DND-41 (cell line): ENCODE results near the gene KAT2A.

ENCODE experiments used
- EZH2 ChIP-seq: IDR thresholded peaks from 3 replicates; pipeline ENCODE4 v1.6.1; 2012; ENCODE audit warnings: borderline replicate concordance, low read depth, mild to moderate bottlenecking, moderate library complexity, low read length, inconsistent platforms; ENCODE audit not compliant: severe bottlenecking
- TF ChIP-seq, protein P1 (sequence below): IDR thresholded peaks from 2 replicates; pipeline ENCODE4 v1.5.1; 2012; ENCODE audit warnings: borderline replicate concordance, low read length, moderate library complexity, mild to moderate bottlenecking; ENCODE audit not compliant: poor library complexity, severe bottlenecking; ENCODE audit errors: extremely low read depth

DNA sequence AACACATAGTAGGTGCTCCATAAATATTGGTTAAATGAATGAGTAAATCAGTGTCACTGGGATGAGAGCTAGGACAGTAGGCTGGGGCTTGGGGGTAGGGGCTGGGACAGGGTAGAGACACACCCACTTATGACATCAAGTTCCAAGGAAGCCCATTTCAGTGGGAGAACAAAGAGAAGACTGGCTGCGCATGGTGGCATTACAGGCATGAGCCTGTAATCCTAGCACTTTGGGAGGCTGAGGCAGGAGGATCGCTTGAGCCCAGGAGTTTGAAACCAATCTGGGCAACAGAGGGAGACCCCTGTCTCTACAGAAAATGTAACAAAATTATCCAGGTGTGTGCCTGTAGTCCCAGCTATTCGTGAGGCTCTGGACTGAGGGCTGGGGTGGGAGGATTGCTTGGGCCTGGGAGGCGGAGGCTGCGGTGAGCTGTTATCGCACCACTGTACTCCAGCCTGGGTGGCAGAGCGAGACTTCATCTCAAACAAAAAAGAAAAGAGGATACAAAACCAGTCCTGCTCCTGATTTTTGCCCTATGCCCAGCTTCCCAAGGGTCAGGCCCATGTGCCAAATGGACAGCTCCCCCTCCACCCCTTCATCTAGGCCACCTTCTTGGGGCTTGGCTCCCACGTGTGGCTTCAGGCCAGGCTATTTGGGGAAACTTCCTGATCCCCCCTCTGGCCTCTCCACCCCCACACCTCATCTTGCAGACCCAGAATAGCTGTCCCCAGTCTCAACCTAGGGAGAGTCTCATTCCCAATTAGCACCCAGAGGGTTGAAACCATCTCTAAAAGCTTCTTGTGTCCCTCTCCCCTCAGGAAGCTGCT lies 30.0 kb downstream of the KAT2A start:
- TF ChIP-seq, protein P1, sequence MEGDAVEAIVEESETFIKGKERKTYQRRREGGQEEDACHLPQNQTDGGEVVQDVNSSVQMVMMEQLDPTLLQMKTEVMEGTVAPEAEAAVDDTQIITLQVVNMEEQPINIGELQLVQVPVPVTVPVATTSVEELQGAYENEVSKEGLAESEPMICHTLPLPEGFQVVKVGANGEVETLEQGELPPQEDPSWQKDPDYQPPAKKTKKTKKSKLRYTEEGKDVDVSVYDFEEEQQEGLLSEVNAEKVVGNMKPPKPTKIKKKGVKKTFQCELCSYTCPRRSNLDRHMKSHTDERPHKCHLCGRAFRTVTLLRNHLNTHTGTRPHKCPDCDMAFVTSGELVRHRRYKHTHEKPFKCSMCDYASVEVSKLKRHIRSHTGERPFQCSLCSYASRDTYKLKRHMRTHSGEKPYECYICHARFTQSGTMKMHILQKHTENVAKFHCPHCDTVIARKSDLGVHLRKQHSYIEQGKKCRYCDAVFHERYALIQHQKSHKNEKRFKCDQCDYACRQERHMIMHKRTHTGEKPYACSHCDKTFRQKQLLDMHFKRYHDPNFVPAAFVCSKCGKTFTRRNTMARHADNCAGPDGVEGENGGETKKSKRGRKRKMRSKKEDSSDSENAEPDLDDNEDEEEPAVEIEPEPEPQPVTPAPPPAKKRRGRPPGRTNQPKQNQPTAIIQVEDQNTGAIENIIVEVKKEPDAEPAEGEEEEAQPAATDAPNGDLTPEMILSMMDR: no peak
- TF ChIP-seq EZH2: no peak
